Stimulated activated CD8-positive, alpha-beta memory T cell treated with anti-CD3 and anti-CD28 coated beads, Interleukin-4, amount 100 ng/mL, for 48 hours (primary cell): Measurements from ENCODE around the gene GCFC2.

Source experiments
- DNase-seq: peaks from one replicate; pipeline ENCODE4 v3.0.0-alpha.2; 2020

Gene GCFC2

GRCh38 chr2:75621228-75621627 lies 89.5 kb downstream of the GCFC2 start:
- DNase-seq, result no peak

- DNase-seq, result no peak
Measured at GRCh38 chr2:75619956-75620740, 90.6 kb downstream of the GCFC2 start.

GRCh38 chr2:75616933-75617332 lies 93.8 kb downstream of the GCFC2 start:
- no peak for DNase-seq

GRCh38 chr2:75616406-75616805 lies 94.3 kb downstream of the GCFC2 start:
- no peak for DNase-seq

- DNase-seq, result no peak
Measured at GRCh38 chr2:75614162-75614651, 96.5 kb downstream of the GCFC2 start.

- no peak for DNase-seq
Measured at GRCh38 chr2:75612862-75613243, 97.9 kb downstream of the GCFC2 start.
